Activated T-helper 1 cell treated with anti-CD3 and anti-CD28 coated beads, Interleukin-12 subunit alpha, Interleukin-12 subunit beta, Interleukin-2, Interleukin-4 antibody, amounts not matched to agents 30 ng/mL and 10 ng/mL and 1 ng/mL, durations not matched to agents 14 hours and 24 hours and 36 hours (primary cell): ENCODE data around the gene SPG7. TPM values are rescaled to one million over a fixed set of nuclear protein-coding genes. Genes with fewer than 3 reads are reported as not detected.
"Not testable (repeated sequence)": the region's sequence is repeated elsewhere in the genome, so short reads cannot be mapped to it uniquely, and the experiment has no call there.

Source experiments
- DNase-seq: peaks from one replicate; pipeline ENCODE4 v3.0.0; 2021; ENCODE audit warnings: low spot score
- H3K27ac Mint-ChIP-seq: one replicate; pipeline ENCODE4 v1.8.0; 2021; ENCODE audit warnings: mild to moderate bottlenecking, mixed read lengths
- H3K27me3 Mint-ChIP-seq: one replicate; pipeline ENCODE4 v1.8.0; 2022; ENCODE audit warnings: mild to moderate bottlenecking, moderate library complexity, mixed read lengths; ENCODE audit not compliant: insufficient read depth
- H3K36me3 Mint-ChIP-seq: one replicate; pipeline ENCODE4 v1.8.0; 2021; ENCODE audit warnings: low read depth, mixed read lengths
- H3K4me1 Mint-ChIP-seq: one replicate; pipeline ENCODE4 v1.8.0; 2021; ENCODE audit warnings: low read depth, mixed read lengths
- H3K4me3 Mint-ChIP-seq: one replicate; pipeline ENCODE4 v1.8.0; 2021; ENCODE audit warnings: mild to moderate bottlenecking, moderate library complexity, mixed read lengths
- H3K9me3 Mint-ChIP-seq: one replicate; pipeline ENCODE4 v1.8.0; 2021; ENCODE audit warnings: mixed read lengths
- intact Hi-C: fragments of 100-400 bp; cut with micrococcal nuclease; formaldehyde crosslinking; loops from one replicate; pipeline ENCODE4 v1.15.1; 2024
- total RNA-seq: library from RNA; stranded (reverse); gene quantifications from 2 replicates; pipeline ENCODE4 v1.2.3, GENCODE V29; 2022

The SPG7 gene
- total RNA-seq = 106 and 112 TPM in 2 replicates

- Mint-ChIP-seq H3K27me3 (no peaks in the 10 kb centered on the region), H3K4me3 (peak within 1 kb of the TSS; percentile 97), H3K36me3 (peaks cover 8% of the 10 kb centered on the region), H3K27ac (peak within 1 kb of the TSS; percentile 96), H3K4me1 (peaks cover 22% of the 10 kb centered on the region), H3K9me3 (no peaks in the 10 kb centered on the region)
- DNase-seq = peak; percentile 91
- intact Hi-C loops = loop anchor here (1.0 to 10.0 kb wide), 4 partner anchors 52 to 367 kb away; partner anchors contain the start of genes RPL13 and TCF25
These were observed at the start of gene SPG7 for GRCh38 chr16:89507834-89508590. Gene SPG7 (plus strand): TSS chr16:89508403. CDS start chr16:89508418, 15 bp downstream.

- H3K27me3 Mint-ChIP-seq = no peaks in the 10 kb centered on the region
- H3K9me3 Mint-ChIP-seq = no peaks in the 10 kb centered on the region
- intact Hi-C loops = no loop called here
- H3K36me3 Mint-ChIP-seq = peaks cover 14% of the 10 kb centered on the region
- H3K27ac Mint-ChIP-seq = peak overlapping the region; percentile 1
- peaks cover 42% of the 10 kb centered on the region for H3K4me1 Mint-ChIP-seq
- no peak for DNase-seq
- H3K4me3 Mint-ChIP-seq = no peak overlapping the region
These were observed 49.7 kb upstream of the SPG7 start for GRCh38 chr16:89458551-89458950.

GRCh38 chr16:89458967-89459366 lies 49.2 kb upstream of the SPG7 start:
- peak overlapping the region; percentile 1 for H3K27ac Mint-ChIP-seq
- H3K9me3 Mint-ChIP-seq = no peaks in the 10 kb centered on the region
- intact Hi-C loops = no loop called here
- peaks cover 38% of the 10 kb centered on the region for H3K4me1 Mint-ChIP-seq
- H3K27me3 Mint-ChIP-seq = no peaks in the 10 kb centered on the region
- H3K36me3 Mint-ChIP-seq = peaks cover 14% of the 10 kb centered on the region
- no peak for DNase-seq
- H3K4me3 Mint-ChIP-seq = no peak overlapping the region

- no peak overlapping the region for H3K27ac Mint-ChIP-seq
- peaks cover 12% of the 10 kb centered on the region for H3K36me3 Mint-ChIP-seq
- intact Hi-C loops = no loop called here
- peaks cover 38% of the 10 kb centered on the region for H3K4me1 Mint-ChIP-seq
- no peaks in the 10 kb centered on the region for H3K27me3 Mint-ChIP-seq
- DNase-seq = no peak
- H3K9me3 Mint-ChIP-seq = no peaks in the 10 kb centered on the region
- no peak overlapping the region for H3K4me3 Mint-ChIP-seq
These were observed 47.6 kb upstream of the SPG7 start for GRCh38 chr16:89460556-89460955.

GRCh38 chr16:89461890-89462289 lies 46.3 kb upstream of the SPG7 start:
- H3K4me1 Mint-ChIP-seq = peaks cover 36% of the 10 kb centered on the region
- H3K36me3 Mint-ChIP-seq, H3K27me3 Mint-ChIP-seq, intact Hi-C loops, H3K4me3 Mint-ChIP-seq, H3K9me3 Mint-ChIP-seq, DNase-seq, H3K27ac Mint-ChIP-seq: not testable (repeated sequence)

GRCh38 chr16:89462639-89463038 lies 45.6 kb upstream of the SPG7 start:
- H3K27ac Mint-ChIP-seq, DNase-seq, H3K27me3 Mint-ChIP-seq, intact Hi-C loops, H3K4me3 Mint-ChIP-seq, H3K36me3 Mint-ChIP-seq, H3K9me3 Mint-ChIP-seq: not testable (repeated sequence)
- H3K4me1 Mint-ChIP-seq = peaks cover 43% of the 10 kb centered on the region

GRCh38 chr16:89463312-89463711 lies 44.9 kb upstream of the SPG7 start:
- DNase-seq, H3K9me3 Mint-ChIP-seq, H3K36me3 Mint-ChIP-seq, H3K4me3 Mint-ChIP-seq, intact Hi-C loops, H3K27me3 Mint-ChIP-seq, H3K27ac Mint-ChIP-seq: not testable (repeated sequence)
- H3K4me1 Mint-ChIP-seq = peaks cover 44% of the 10 kb centered on the region

- Mint-ChIP-seq H3K27me3 (no peaks in the 10 kb centered on the region), H3K27ac (no peak overlapping the region), H3K9me3 (no peaks in the 10 kb centered on the region), H3K36me3 (peaks cover 2% of the 10 kb centered on the region), H3K4me3 (no peak overlapping the region), H3K4me1 (peaks cover 34% of the 10 kb centered on the region)
- intact Hi-C loops = no loop called here
- DNase-seq = no peak
These were observed 41.3 kb upstream of the SPG7 start for GRCh38 chr16:89466920-89467319.

- no peak overlapping the region for H3K27ac Mint-ChIP-seq
- peaks cover 38% of the 10 kb centered on the region for H3K4me1 Mint-ChIP-seq
These were observed 40.8 kb upstream of the SPG7 start for GRCh38 chr16:89467382-89467781.

GRCh38 chr16:89472711-89473075 lies 35.5 kb upstream of the SPG7 start:
- no peak overlapping the region for H3K4me3 Mint-ChIP-seq
- intact Hi-C loops = no loop called here
- DNase-seq = no peak
- H3K36me3 Mint-ChIP-seq = peaks cover 11% of the 10 kb centered on the region
- H3K27ac Mint-ChIP-seq = no peak overlapping the region
- H3K4me1 Mint-ChIP-seq = peaks cover 61% of the 10 kb centered on the region
- H3K9me3 Mint-ChIP-seq = no peaks in the 10 kb centered on the region
- no peaks in the 10 kb centered on the region for H3K27me3 Mint-ChIP-seq

More at GRCh38 chr16:89467382-89467781, 40.8 kb upstream of the SPG7 start:
- intact Hi-C loops = no loop called here
- H3K36me3 Mint-ChIP-seq = peaks cover 2% of the 10 kb centered on the region
- H3K9me3 Mint-ChIP-seq = no peaks in the 10 kb centered on the region
- no peak overlapping the region for H3K4me3 Mint-ChIP-seq
- H3K27me3 Mint-ChIP-seq = no peaks in the 10 kb centered on the region
- DNase-seq = no peak

- intact Hi-C loops = no loop called here
- peaks cover 66% of the 10 kb centered on the region for H3K4me1 Mint-ChIP-seq
- H3K4me3 Mint-ChIP-seq = no peak overlapping the region
- no peaks in the 10 kb centered on the region for H3K27me3 Mint-ChIP-seq
- no peak for DNase-seq
- H3K27ac Mint-ChIP-seq = peak overlapping the region; percentile 11
- peaks cover 11% of the 10 kb centered on the region for H3K36me3 Mint-ChIP-seq
- no peaks in the 10 kb centered on the region for H3K9me3 Mint-ChIP-seq
These were observed 35.0 kb upstream of the SPG7 start for GRCh38 chr16:89473136-89473712.

GRCh38 chr16:89473791-89474414 lies 34.3 kb upstream of the SPG7 start:
- no peaks in the 10 kb centered on the region for H3K27me3 Mint-ChIP-seq
- DNase-seq = no peak
- H3K27ac Mint-ChIP-seq = peak overlapping the region; percentile 32
- H3K9me3 Mint-ChIP-seq = no peaks in the 10 kb centered on the region
- no peak overlapping the region for H3K4me3 Mint-ChIP-seq
- intact Hi-C loops = no loop called here
- peaks cover 15% of the 10 kb centered on the region for H3K36me3 Mint-ChIP-seq
- H3K4me1 Mint-ChIP-seq = peaks cover 72% of the 10 kb centered on the region

- intact Hi-C loops = no loop called here
- H3K27ac Mint-ChIP-seq = no peak overlapping the region
- no peak overlapping the region for H3K4me3 Mint-ChIP-seq
- H3K36me3 Mint-ChIP-seq = peaks cover 15% of the 10 kb centered on the region
- no peaks in the 10 kb centered on the region for H3K9me3 Mint-ChIP-seq
- H3K4me1 Mint-ChIP-seq = peaks cover 76% of the 10 kb centered on the region
- DNase-seq = no peak
- H3K27me3 Mint-ChIP-seq = no peaks in the 10 kb centered on the region
These were observed 33.1 kb upstream of the SPG7 start for GRCh38 chr16:89475144-89475543.
